Ishikawa (cell line): ENCODE measurements around the gene ELAVL3.

ENCODE experiments used
- CREB1 ChIP-seq: IDR thresholded peaks from 2 replicates; pipeline ENCODE4 v1.6.1; 2012; ENCODE audit warnings: low read depth
- EGR1 ChIP-seq: IDR thresholded peaks from 2 replicates; pipeline ENCODE4 v1.6.1; 2012
- EP300 ChIP-seq: IDR thresholded peaks from 2 replicates; pipeline ENCODE4 v1.6.1; 2012; ENCODE audit warnings: borderline replicate concordance
- FOXM1 ChIP-seq: IDR thresholded peaks from 2 replicates; pipeline ENCODE4 v1.6.1; 2012; ENCODE audit warnings: low read depth, borderline replicate concordance
- MAX ChIP-seq: IDR thresholded peaks from 2 replicates; pipeline ENCODE4 v1.6.1; 2012
- RAD21 ChIP-seq: IDR thresholded peaks from 2 replicates; pipeline ENCODE4 v1.6.1; 2012; ENCODE audit warnings: low read depth
- REST ChIP-seq: IDR thresholded peaks from 2 replicates; pipeline ENCODE4 v1.6.1; 2012; ENCODE audit warnings: low read depth, mild to moderate bottlenecking
- TAF1 ChIP-seq: IDR thresholded peaks from 2 replicates; pipeline ENCODE4 v1.6.1; 2012; ENCODE audit warnings: low read depth, mild to moderate bottlenecking
- TCF12 ChIP-seq: IDR thresholded peaks from 2 replicates; pipeline ENCODE4 v1.6.1; 2012; ENCODE audit warnings: low read depth
- TEAD4 ChIP-seq: IDR thresholded peaks from 2 replicates; pipeline ENCODE4 v1.6.1; 2012
- USF1 ChIP-seq: IDR thresholded peaks from 2 replicates; pipeline ENCODE4 v1.6.1; 2012
- YY1 ChIP-seq: IDR thresholded peaks from 2 replicates; pipeline ENCODE4 v1.6.1; 2012; ENCODE audit warnings: low read depth

ELAVL3 gene

GRCh38 chr19:11448923-11449554 lies 31.8 kb downstream of the ELAVL3 start:
- TF ChIP-seq CREB1 (no peak), EP300 (no peak), RAD21 (no peak), REST (no peak), YY1 (no peak), USF1 (no peak)

- TF ChIP-seq YY1 (no peak), USF1 (no peak), REST (no peak), MAX (no peak)
Observed at GRCh38 chr19:11448410-11448809, 32.4 kb downstream of the ELAVL3 start.

- TF ChIP-seq TCF12 = no peak
- no peak for TF ChIP-seq EGR1
- no peak for TF ChIP-seq CREB1
- TF ChIP-seq USF1 = no peak
- no peak for TF ChIP-seq EP300
- TF ChIP-seq YY1 = no peak
- TF ChIP-seq TAF1 = no peak
Observed at GRCh38 chr19:11447347-11448262, 33.2 kb downstream of the ELAVL3 start.

GRCh38 chr19:11446652-11447301 lies 34.1 kb downstream of the ELAVL3 start:
- TF ChIP-seq FOXM1 = no peak
- TF ChIP-seq TAF1 = no peak
- no peak for TF ChIP-seq USF1
- TF ChIP-seq TEAD4 = no peak
- TF ChIP-seq CREB1 = no peak
- peak; percentile 71 for TF ChIP-seq RAD21
- no peak for TF ChIP-seq REST
